Peyer's patch (tissue), 4 donors: ENCODE results near the gene TRAK1. TPM values are rescaled to one million over a fixed set of nuclear protein-coding genes. Genes with fewer than 3 reads are reported as not detected.
"Not testable (repeated sequence)": the region's sequence is repeated elsewhere in the genome, so short reads cannot be mapped to it uniquely, and the experiment has no call there.

Source experiments
- DNase-seq, 3 donors: peaks; one replicate each; pipeline ENCODE4 v3.0.0-alpha.2; 2017 to 2019
- H3K27ac ChIP-seq, 4 donors: fragments of 200-600 bp; sonication (generic); one replicate each; pipeline ENCODE4 v1.5.1; 2016 to 2019
- H3K27me3 ChIP-seq, 2 donors: fragments of 200-600 bp; sonication (generic); one replicate each; pipeline ENCODE4 v1.5.1; 2019
- H3K36me3 ChIP-seq, 3 donors: fragments of 200-600 bp; sonication (generic); one replicate each; pipeline ENCODE4 v1.5.1; 2016 to 2019
- H3K4me1 ChIP-seq, 4 donors: fragments of 200-600 bp; sonication (generic); one replicate each; pipeline ENCODE4 v1.5.1; 2016 to 2019
- H3K4me3 ChIP-seq, 4 donors: fragments of 200-600 bp; sonication (generic); 1 replicate in 3 of 4; 2 replicates in 1 of 4; pipeline ENCODE4 v1.5.1; 2016 to 2019; ENCODE audit warnings: mild to moderate bottlenecking in 1 of 4
- H3K9me3 ChIP-seq, 4 donors: fragments of 200-600 bp; sonication (generic); one replicate each; pipeline ENCODE4 v1.5.1; 2016 to 2019; ENCODE audit warnings: mild to moderate bottlenecking in 1 of 4
- POLR2A ChIP-seq, 2 donors: fragments of 450-650 bp; IDR thresholded peaks; one replicate each; pipeline ENCODE4 v1.5.1; 2017; ENCODE audit warnings: antibody characterized with exemption in 2 of 2, mild to moderate bottlenecking in 2 of 2, moderate library complexity in 2 of 2
- total RNA-seq, 4 donors: library from RNA; depleted of rRNA; stranded (reverse); fragments of >200 nt; gene quantifications; one replicate each; pipeline ENCODE4 v1.1.0, GENCODE V29; 2016
- TF ChIP-seq, protein P1 (sequence below), 6 experiments: fragments of 450-650 bp in 4 of 6; fragments of 200-600 bp in 2 of 6; sonication (generic) in 1 of 6; IDR thresholded peaks; one replicate each; pipeline ENCODE4 v1.5.1; 2017 to 2019; ENCODE audit warnings: antibody characterized with exemption in 6 of 6, mild to moderate bottlenecking in 3 of 6, moderate library complexity in 1 of 6

Gene TRAK1
- 100 to 1,000 TPM in 3 of 4 donors, 10 to 100 TPM in 1; 96.2 to 283 (median 125) TPM for total RNA-seq

DNA sequence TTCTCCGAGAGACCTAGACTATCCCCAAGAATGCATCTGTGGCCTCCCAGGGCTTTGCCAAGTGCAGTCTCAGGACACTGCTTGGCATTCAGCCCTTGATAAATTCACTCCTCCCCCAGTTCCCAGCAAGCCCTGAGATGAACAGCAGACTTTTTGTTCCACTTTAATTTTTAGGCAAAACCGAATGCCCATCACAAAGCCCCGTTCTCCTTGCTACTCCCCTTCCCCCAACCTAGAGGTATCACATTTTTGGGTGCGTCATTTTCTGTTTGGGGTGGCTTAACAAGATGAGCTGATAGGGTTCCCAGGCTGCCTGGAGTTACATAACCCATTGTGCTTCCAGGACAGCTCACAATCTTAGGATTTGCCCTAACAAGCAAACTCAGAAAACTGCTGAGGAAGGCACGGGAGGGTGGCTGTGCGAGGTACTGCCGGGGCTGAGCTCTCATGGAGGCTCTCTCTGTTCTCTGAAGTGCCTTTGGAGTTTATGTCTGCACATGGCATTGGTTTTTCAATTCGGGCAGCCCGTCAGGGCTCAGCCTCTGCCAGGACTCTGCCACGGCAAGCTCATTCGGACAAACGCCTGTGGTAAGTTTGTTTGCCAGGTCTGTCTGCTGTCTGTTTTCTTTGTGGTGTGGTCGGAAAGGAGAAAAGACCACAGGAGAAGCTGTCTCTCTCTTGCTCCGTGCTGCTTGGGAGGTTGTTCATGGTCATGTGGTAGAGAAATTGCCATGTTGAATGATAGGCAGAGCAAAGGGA, at the start of gene TRAK1:
Gene TRAK1, plus strand, starts transcription at position 385 of the 759 bp plus-strand sequence. Its CDS starts 113 bp downstream, at position 498.
- Histone ChIP-seq H3K27me3 (no peaks in the 10 kb centered on the region), H3K36me3 (peaks cover 0 to 18% (median 0%) of the 10 kb centered on the region in 3 donors), H3K4me1 (peaks cover 0 to 3% (median 0%) of the 10 kb centered on the region in 4 donors), H3K4me3 (peak within 1 kb of the TSS in 1 of 4 donors; percentile 8), H3K27ac (peak within 1 kb of the TSS in 3 of 4 donors; percentile 4 to 55 (median 34)), H3K9me3 (no peaks in the 10 kb centered on the region)
- no peak for DNase-seq
- TF ChIP-seq, protein P1, sequence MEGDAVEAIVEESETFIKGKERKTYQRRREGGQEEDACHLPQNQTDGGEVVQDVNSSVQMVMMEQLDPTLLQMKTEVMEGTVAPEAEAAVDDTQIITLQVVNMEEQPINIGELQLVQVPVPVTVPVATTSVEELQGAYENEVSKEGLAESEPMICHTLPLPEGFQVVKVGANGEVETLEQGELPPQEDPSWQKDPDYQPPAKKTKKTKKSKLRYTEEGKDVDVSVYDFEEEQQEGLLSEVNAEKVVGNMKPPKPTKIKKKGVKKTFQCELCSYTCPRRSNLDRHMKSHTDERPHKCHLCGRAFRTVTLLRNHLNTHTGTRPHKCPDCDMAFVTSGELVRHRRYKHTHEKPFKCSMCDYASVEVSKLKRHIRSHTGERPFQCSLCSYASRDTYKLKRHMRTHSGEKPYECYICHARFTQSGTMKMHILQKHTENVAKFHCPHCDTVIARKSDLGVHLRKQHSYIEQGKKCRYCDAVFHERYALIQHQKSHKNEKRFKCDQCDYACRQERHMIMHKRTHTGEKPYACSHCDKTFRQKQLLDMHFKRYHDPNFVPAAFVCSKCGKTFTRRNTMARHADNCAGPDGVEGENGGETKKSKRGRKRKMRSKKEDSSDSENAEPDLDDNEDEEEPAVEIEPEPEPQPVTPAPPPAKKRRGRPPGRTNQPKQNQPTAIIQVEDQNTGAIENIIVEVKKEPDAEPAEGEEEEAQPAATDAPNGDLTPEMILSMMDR (IDR thresholded peaks at IDR 0.05): no peak
- no peak for TF ChIP-seq POLR2A (IDR thresholded peaks at IDR 0.05)

- Histone ChIP-seq H3K27ac (peak overlapping the region in 2 of 4 donors; percentile 44 to 63), H3K9me3 (no peaks in the 10 kb centered on the region), H3K4me3 (no peak overlapping the region), H3K36me3 (no peaks in the 10 kb centered on the region), H3K4me1 (peaks cover 0 to 36% (median 2%) of the 10 kb centered on the region in 4 donors), H3K27me3 (no peaks in the 10 kb centered on the region)
- no peak for TF ChIP-seq POLR2A (IDR thresholded peaks at IDR 0.05)
- TF ChIP-seq, protein P1 (IDR thresholded peaks at IDR 0.05): no peak
- DNase-seq: peak in 1 of 3 donors; percentile 26
Measured at GRCh38 chr3:42042747-42043098, 48.4 kb upstream of the TRAK1 start.

DNA sequence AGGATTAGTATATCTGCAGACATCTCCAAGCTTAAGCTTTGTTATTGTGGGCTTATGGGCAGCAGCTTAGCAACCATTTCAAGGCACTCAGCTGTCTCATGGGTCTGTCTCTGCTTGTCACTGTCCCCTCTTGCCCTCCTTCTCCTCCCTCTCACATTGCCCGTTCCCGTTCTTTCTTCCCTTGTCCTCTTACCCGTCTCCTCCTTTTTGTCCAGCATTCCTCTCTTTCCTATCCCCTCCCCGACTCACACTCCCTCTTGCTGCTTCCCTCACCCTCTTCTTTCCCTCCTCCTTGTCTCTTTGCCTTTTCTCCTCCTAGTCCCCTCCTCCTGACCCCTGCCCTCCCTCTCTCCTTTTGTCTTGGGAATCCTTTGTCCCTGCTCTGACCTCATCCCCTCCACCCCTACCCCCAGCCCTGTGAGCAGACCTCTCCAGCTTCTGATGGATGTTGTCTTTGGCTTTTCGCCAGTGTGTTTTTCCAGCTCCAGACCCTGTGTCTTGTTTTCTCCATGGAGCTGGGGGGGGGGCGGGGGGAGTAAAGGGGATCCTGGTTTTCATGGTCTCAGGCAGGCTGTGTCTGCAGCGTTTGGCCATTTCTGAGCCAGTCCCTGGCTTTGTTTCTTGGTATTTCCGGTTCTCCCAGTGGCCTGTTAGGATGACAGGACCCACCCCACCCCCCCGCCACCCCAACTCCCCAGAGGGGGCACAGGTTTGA, 47.9 kb upstream of the TRAK1 start:
- TF ChIP-seq, protein P1 (IDR thresholded peaks at IDR 0.05): no peak
- no peak for TF ChIP-seq POLR2A (IDR thresholded peaks at IDR 0.05)
- DNase-seq: peak in 1 of 3 donors; percentile 36
- Histone ChIP-seq H3K4me3 (no peak overlapping the region), H3K27me3 (no peaks in the 10 kb centered on the region), H3K9me3 (no peaks in the 10 kb centered on the region), H3K36me3 (no peaks in the 10 kb centered on the region), H3K4me1 (peaks cover 0 to 36% (median 2%) of the 10 kb centered on the region in 4 donors), H3K27ac (peak overlapping the region in 2 of 4 donors; percentile 44 to 63)

DNA sequence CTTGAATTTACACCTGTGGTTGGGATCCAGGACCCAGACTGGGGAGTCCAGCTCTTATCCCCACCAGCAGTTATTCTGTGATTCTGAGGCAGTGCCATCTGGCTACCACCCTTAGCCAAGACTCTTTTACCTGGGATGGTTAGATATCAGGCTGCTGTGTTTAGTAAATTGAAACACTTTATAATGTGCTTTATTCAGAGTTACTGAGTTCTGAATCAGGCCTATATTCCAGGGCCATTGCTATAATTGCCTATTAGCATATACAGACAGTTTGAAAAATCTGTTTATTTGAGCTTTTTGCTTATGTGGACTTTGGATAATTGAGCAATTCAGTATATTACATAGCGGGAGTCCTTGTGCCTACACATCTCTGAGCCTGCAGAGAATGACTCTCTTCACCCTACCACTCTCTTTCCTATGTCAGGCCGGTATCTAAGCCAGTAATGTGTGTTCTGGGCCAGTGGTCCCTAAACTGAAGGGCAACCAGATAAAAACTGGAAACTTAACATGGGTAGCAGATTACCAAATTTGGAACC, 45.4 kb upstream of the TRAK1 start:
- Histone ChIP-seq H3K27ac (no peak overlapping the region), H3K4me1 (peaks cover 0 to 36% (median 2%) of the 10 kb centered on the region in 4 donors), H3K4me3 (no peak overlapping the region), H3K27me3 (no peaks in the 10 kb centered on the region), H3K36me3 (no peaks in the 10 kb centered on the region), H3K9me3 (no peaks in the 10 kb centered on the region)
- no peak for TF ChIP-seq POLR2A (IDR thresholded peaks at IDR 0.05)
- DNase-seq: no peak

DNA sequence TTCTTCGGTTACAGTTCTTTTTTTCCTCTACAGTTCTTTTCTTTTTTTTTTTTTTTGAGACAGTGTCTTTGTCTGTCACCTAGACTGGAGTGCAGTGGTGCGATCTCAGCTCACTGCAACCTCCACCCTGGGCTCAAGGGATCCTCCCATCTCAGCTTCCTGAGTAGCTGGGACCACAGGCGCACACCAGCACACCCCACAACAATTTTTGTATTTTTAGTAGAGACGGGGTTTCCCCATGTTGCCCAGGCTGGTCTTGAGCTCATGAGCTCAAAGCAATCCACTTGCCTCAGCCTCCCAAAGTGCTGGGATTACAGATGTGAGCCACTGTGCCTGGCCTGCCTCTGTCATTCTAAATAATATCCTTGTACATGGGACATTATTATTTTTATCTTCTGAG, 42.6 kb upstream of the TRAK1 start:
- not testable (repeated sequence) for H3K4me3 ChIP-seq, H3K9me3 ChIP-seq, H3K36me3 ChIP-seq, H3K27me3 ChIP-seq
- Histone ChIP-seq H3K4me1 (peaks cover 9 to 40% (median 15%) of the 10 kb centered on the region in 4 donors), H3K27ac (peak overlapping the region in 1 of 4 donors; percentile 14)
- peak in 1 of 3 donors; percentile 58 for DNase-seq

- H3K27ac ChIP-seq: no peak overlapping the region
- no peaks in the 10 kb centered on the region for H3K27me3 ChIP-seq
Measured at GRCh38 chr3:42050126-42050525, 41.0 kb upstream of the TRAK1 start.

More at GRCh38 chr3:42050126-42050525, 41.0 kb upstream of the TRAK1 start:
- Histone ChIP-seq H3K4me1 (peaks cover 9 to 36% (median 15%) of the 10 kb centered on the region in 4 donors), H3K36me3 (no peaks in the 10 kb centered on the region), H3K9me3 (no peaks in the 10 kb centered on the region), H3K4me3 (no peak overlapping the region)
- no peak for DNase-seq
- TF ChIP-seq POLR2A (IDR thresholded peaks at IDR 0.05): no peak
